Stomach (tissue), 9 donors: Measurements from ENCODE around the gene PKDCC. TPM values are rescaled to one million over a fixed set of nuclear protein-coding genes. Genes with fewer than 3 reads are reported as not detected.
"Not testable (repeated sequence)": the region's sequence is repeated elsewhere in the genome, so short reads cannot be mapped to it uniquely, and the experiment has no call there.

Experiments
- DNase-seq, 2 donors: peaks; one replicate each; pipeline versions ENCODE4 v3.0.0 to v3.0.0-alpha.2; 2013 to 2019
- H3K27ac ChIP-seq, 5 donors: fragments of 200-600 bp in 4 of 5; sonication (generic) in 4 of 5; one replicate each; pipeline ENCODE4 v1.5.1; 2013 to 2019; ENCODE audit warnings: mild to moderate bottlenecking in 1 of 5, moderate library complexity in 1 of 5
- H3K27me3 ChIP-seq, 3 donors: fragments of 200-600 bp; sonication (generic); one replicate each; pipeline ENCODE4 v1.5.1; 2017 to 2019; ENCODE audit warnings: mixed run types in 1 of 3
- H3K36me3 ChIP-seq, 4 donors: fragments of 200-600 bp; sonication (generic); 1 replicate in 3 of 4; 2 replicates in 1 of 4; pipeline ENCODE4 v1.5.1; 2016 to 2019
- H3K4me1 ChIP-seq, 4 donors: fragments of 200-600 bp; sonication (generic); one replicate each; pipeline ENCODE4 v1.5.1; 2016 to 2019
- H3K4me3 ChIP-seq, 4 donors: fragments of 200-600 bp; sonication (generic) in 3 of 4; one replicate each; pipeline ENCODE4 v1.5.1; 2016 to 2019; ENCODE audit warnings: mild to moderate bottlenecking in 1 of 4
- H3K9me3 ChIP-seq, 4 donors: fragments of 200-600 bp; sonication (generic); one replicate each; pipeline ENCODE4 v1.5.1; 2016 to 2019
- EP300 ChIP-seq: sonication (generic); formaldehyde crosslinking; IDR thresholded peaks from one replicate; pipeline ENCODE4 v1.6.1; 2017; ENCODE audit warnings: antibody characterized with exemption
- POLR2A ChIP-seq, 4 donors: fragments of 450-650 bp; IDR thresholded peaks; one replicate each; pipeline ENCODE4 v1.6.1; 2016; ENCODE audit warnings: antibody characterized with exemption in 4 of 4, control low read depth in 2 of 4, mild to moderate bottlenecking in 1 of 4, moderate library complexity in 1 of 4
- POLR2AphosphoS5 ChIP-seq, 3 donors: sonication (generic); formaldehyde crosslinking; IDR thresholded peaks; one replicate each; pipeline ENCODE4 v1.6.1; 2016; ENCODE audit warnings: antibody characterized with exemption in 3 of 3
- WGBS, 5 donors: extraction: QIAGEN DNeasy Blood & Tissue Kit in 3 of 5; methylation state at CpG; one replicate each; pipeline versions ENCODE4 v1.1.5 to v1.1.7; 2013 to 2018; 5-methylcytosine and 5-hydroxymethylcytosine counted together
- intact Hi-C: fragments of 100-400 bp; cut with DNase I; formaldehyde crosslinking; loops from one replicate; pipeline ENCODE4 v1.15.1; 2023; ENCODE audit warnings: low total_unique reads
- polyA plus RNA-seq, 3 donors: library from polyadenylated mRNA; stranded (reverse); fragments of 200-250 nt; gene quantifications; one replicate each; pipeline ENCODE4 v1.2.3, GENCODE V29; 2013
- total RNA-seq, 5 donors: library from RNA; depleted of rRNA; stranded (reverse); fragments of >200 nt; gene quantifications; one replicate each; pipeline versions ENCODE4 v1.1.0 to v1.2.3, GENCODE V29; 2014 to 2016
- TF ChIP-seq, protein P1 (sequence below), 7 experiments: fragments of 450-650 bp in 4 of 7; fragments of 200-600 bp in 3 of 7; sonication (generic) in 3 of 7; IDR thresholded peaks; one replicate each; pipeline ENCODE4 v1.5.1; 2016 to 2019; ENCODE audit warnings: antibody characterized with exemption in 7 of 7, control low read depth in 2 of 7, mild to moderate bottlenecking in 1 of 7
- donor health status: healthy with polysubstance abuse.
- donor health status: Bipolar disorder and iron deficiency.
- donor health status: healthy.

PKDCC gene
- total and polyA plus RNA-seq, 8 donors = 15.4 to 176 (median 50.9) TPM

DNA sequence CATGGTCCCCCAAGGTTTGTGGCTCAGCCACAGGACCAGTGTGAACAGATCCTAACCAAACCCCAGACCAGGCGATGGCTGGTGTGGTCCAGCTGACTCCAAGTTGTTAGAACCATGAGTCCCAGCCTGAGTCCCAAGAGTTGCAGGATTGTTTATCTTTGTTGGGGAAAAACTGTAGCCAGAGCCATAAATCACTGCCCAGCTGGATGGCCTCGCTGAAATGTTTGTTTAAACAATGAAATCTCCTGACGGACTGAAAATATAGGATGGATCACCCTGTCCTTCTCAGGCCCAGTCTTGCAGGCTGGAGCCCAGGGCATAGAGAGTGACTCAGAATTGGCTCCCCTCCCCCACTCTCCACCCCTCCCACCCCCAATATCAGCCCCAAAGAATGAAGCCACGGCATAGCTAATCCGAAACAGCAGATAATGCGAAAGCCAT, 36.4 kb downstream of the PKDCC start:
- DNase-seq = peak in 1 of 2 donors; percentile 67
- intact Hi-C loops = no loop called here

DNA sequence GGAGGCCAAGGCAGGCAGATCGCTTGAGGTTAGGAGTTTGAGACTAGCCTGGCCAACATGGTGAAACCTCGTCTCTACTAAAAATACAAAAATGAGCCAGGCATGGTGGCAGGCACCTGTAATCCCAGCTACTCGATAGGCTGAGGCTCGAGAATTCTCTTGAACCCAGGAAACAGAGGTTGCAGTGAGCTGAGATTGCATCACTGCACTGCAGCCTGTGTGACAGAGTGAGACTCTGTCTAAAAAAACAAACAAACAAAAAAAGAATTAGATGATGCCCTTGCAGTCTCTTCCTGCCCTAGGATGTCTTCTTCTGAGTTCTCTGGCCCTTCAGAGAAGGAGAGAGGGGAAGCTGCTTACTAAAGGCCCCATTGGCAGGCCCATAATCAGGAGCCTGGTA, 37.2 kb downstream of the PKDCC start:
- WGBS, 5 donors = 85 to 92% (median 86%) methylated on average over 4 of the region's 4 CpGs
- intact Hi-C loops = loop anchor here (5.0 kb wide), 2 partner anchors 218 to 233 kb away; no protein-coding TSS in a partner anchor

More for the DNA sequence above, 36.4 kb downstream of the PKDCC start:
- Histone ChIP-seq H3K4me1 (peaks cover 0 to 30% (median 16%) of the 10 kb centered on the region in 4 donors), H3K4me3 (no peak overlapping the region), H3K27ac (peak overlapping the region in 1 of 5 donors; percentile 5), H3K36me3 (no peaks in the 10 kb centered on the region), H3K9me3 (no peaks in the 10 kb centered on the region), H3K27me3 (no peaks in the 10 kb centered on the region)
- 46 to 62% (median 52%) methylated on average over 6 of the region's 6 CpGs for WGBS, 5 donors
- TF ChIP-seq POLR2AphosphoS5 (IDR thresholded peaks at IDR 0.05) = peak in 2 of 3 donors; percentile 43 to 52
- TF ChIP-seq POLR2A (IDR thresholded peaks at IDR 0.05) = no peak

DNA sequence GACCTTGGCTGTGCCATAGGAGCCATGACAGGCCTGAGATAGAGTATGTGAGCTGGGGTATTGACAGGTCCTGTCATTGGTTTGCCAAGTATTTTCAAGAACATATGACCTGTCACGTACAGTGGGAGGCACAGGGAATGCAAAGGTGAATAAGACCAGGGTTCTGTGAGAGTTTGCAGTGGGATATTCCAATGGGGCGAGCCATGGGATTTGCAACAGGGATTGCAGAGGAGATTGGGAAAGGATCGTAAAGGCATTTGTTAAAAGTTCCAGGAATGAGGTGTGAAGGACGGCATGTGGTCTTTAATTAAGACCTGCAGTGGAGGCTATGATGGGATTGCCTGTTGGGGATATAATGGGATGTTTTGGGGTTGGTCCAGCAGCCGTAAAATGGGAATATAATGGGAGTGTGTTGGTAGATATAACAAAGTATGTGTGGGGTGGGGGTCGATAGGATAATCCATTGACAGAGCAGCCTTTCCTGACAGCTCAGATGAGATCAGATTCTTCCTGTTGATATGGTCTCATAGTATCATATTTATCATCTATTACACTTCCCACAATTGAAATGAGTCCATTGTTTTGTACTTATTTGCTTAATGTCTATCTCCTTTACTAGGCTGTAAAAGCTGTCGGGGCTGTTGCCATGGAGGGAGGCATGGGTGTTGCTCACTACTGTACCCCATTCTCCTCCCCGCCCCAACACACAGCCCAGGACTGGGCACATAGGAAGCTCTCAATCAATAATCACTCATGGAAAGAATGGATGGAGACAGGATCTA, 38.1 kb downstream of the PKDCC start:
- Histone ChIP-seq H3K27ac (no peak overlapping the region), H3K9me3 (no peaks in the 10 kb centered on the region), H3K36me3 (no peaks in the 10 kb centered on the region), H3K4me1 (peaks cover 0 to 30% (median 17%) of the 10 kb centered on the region in 4 donors), H3K27me3 (no peaks in the 10 kb centered on the region), H3K4me3 (no peak overlapping the region)
- DNase-seq = no peak
- WGBS, 5 donors = 65 to 72% (median 71%) methylated on average over 8 of the region's 8 CpGs
- TF ChIP-seq, protein P1, sequence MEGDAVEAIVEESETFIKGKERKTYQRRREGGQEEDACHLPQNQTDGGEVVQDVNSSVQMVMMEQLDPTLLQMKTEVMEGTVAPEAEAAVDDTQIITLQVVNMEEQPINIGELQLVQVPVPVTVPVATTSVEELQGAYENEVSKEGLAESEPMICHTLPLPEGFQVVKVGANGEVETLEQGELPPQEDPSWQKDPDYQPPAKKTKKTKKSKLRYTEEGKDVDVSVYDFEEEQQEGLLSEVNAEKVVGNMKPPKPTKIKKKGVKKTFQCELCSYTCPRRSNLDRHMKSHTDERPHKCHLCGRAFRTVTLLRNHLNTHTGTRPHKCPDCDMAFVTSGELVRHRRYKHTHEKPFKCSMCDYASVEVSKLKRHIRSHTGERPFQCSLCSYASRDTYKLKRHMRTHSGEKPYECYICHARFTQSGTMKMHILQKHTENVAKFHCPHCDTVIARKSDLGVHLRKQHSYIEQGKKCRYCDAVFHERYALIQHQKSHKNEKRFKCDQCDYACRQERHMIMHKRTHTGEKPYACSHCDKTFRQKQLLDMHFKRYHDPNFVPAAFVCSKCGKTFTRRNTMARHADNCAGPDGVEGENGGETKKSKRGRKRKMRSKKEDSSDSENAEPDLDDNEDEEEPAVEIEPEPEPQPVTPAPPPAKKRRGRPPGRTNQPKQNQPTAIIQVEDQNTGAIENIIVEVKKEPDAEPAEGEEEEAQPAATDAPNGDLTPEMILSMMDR (IDR thresholded peaks at IDR 0.05) = no peak
- TF ChIP-seq POLR2AphosphoS5 (IDR thresholded peaks at IDR 0.05) (no peak), EP300 (no peak)
- intact Hi-C loops = loop anchor here (5.0 kb wide), 2 partner anchors 219 to 234 kb away; no protein-coding TSS in a partner anchor

More for the DNA sequence above, 37.2 kb downstream of the PKDCC start:
- H3K4me1 ChIP-seq = peaks cover 0 to 30% (median 16%) of the 10 kb centered on the region in 4 donors
- DNase-seq, H3K27me3 ChIP-seq, H3K4me3 ChIP-seq, H3K9me3 ChIP-seq, H3K36me3 ChIP-seq: not testable (repeated sequence)
- peak overlapping the region in 1 of 5 donors; percentile 18 for H3K27ac ChIP-seq

DNA sequence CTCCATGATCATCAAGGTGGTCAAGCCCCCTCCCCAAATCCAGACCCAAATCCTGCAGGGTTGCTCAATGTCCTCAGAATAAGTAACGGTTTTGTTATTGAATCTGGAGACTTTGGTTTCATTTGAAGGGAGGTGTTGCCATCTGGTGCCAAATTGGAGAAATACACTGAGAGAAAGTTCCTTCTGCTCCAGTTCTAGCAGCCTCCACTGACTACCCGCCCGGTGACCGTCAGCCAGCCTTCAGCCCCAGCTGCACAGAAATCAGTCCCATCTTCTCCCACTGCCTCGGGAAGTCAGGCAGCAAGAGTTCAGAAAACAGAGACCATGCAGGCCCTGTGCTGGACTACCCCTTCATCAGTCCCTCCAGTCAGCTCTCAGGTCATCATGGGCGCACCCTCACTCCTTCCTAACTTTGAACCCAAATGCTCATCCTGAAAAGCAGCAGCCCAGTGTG, 38.7 kb downstream of the PKDCC start:
- Histone ChIP-seq H3K27me3 (no peaks in the 10 kb centered on the region), H3K4me1 (peaks cover 2 to 35% (median 22%) of the 10 kb centered on the region in 4 donors), H3K36me3 (no peaks in the 10 kb centered on the region), H3K9me3 (no peaks in the 10 kb centered on the region), H3K4me3 (no peak overlapping the region), H3K27ac (no peak overlapping the region)
- 15 to 21% (median 17%) methylated on average over 6 of the region's 6 CpGs for WGBS, 5 donors
- TF ChIP-seq, protein P1 (IDR thresholded peaks at IDR 0.05) = peak in 5 of 7 experiments; percentile 64 to 91 (median 70)
- no peak for TF ChIP-seq POLR2A (IDR thresholded peaks at IDR 0.05)
- DNase-seq = peak; percentile 40 to 88
- intact Hi-C loops = loop anchor here (5.0 kb wide), 2 partner anchors 219 to 234 kb away; no protein-coding TSS in a partner anchor

DNA sequence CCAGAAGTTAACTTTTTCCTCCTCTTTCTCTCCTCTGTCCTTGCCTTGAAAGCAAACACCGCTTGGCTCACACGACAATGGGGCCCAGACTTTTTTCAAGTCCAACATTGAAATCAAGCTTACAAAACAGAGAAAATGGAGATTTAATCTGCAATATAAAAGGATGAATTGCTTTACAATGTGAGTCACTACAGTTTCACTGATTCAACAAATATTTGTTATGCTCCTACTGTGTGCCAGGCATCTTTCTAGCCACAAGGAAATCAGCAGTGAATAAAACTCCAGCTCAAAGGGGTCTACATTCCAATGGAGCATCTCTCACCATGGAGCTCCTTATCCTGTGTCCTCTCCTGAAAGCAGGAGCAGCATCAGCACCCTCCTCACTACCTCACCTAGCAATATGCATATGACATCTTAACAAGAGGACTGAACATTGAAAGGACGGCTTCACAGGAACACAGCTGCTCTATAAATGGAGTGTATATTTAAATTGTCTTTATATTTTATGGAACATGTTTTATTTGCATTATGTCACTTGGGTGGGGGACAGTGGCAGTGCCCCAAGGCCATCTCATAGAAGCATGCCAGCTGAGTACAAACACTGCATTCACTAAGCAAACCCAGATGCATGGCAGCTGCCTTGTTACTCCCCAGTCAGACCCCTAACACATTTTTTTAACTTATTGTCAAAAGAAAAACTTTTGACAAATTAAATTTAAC, 39.5 kb downstream of the PKDCC start:
- H3K4me1 ChIP-seq = peaks cover 9 to 43% (median 27%) of the 10 kb centered on the region in 4 donors
- intact Hi-C loops = loop anchor here (5.0 kb wide), 2 partner anchors 220 to 235 kb away; no protein-coding TSS in a partner anchor
- H3K36me3 ChIP-seq = no peaks in the 10 kb centered on the region
- WGBS, 5 donors = 92 to 96% (median 94%) methylated on average over 3 of the region's 3 CpGs
- no peaks in the 10 kb centered on the region for H3K27me3 ChIP-seq
- H3K9me3 ChIP-seq = no peaks in the 10 kb centered on the region
- DNase-seq = no peak
- TF ChIP-seq, protein P1 (IDR thresholded peaks at IDR 0.05) = no peak
- TF ChIP-seq EP300 (no peak), POLR2AphosphoS5 (IDR thresholded peaks at IDR 0.05) (no peak), POLR2A (IDR thresholded peaks at IDR 0.05) (no peak)
- H3K4me3 ChIP-seq = no peak overlapping the region
- no peak overlapping the region for H3K27ac ChIP-seq
